Left ventricle myocardium inferior (tissue), 1 donor: ENCODE results near the gene STX1B. TPM values are rescaled to one million over a fixed set of nuclear protein-coding genes. Genes with fewer than 3 reads are reported as not detected.

ENCODE experiments used
- DNase-seq: peaks from one replicate; pipeline ENCODE4 v3.0.0-alpha.2; 2020
- H3K27ac ChIP-seq: fragments of 200-600 bp; replicated peaks from 2 replicates; pipeline ENCODE4 v1.8.0; 2021
- H3K27me3 ChIP-seq: fragments of 200-600 bp; 2 replicates; pipeline ENCODE4 v1.8.0; 2021; ENCODE audit warnings: low read depth
- H3K36me3 ChIP-seq: fragments of 200-600 bp; 2 replicates; pipeline ENCODE4 v1.8.0; 2021
- H3K4me1 ChIP-seq: fragments of 200-600 bp; 2 replicates; pipeline ENCODE4 v1.8.0; 2021
- H3K4me3 ChIP-seq: fragments of 200-600 bp; 2 replicates; pipeline ENCODE4 v1.8.0; 2021; ENCODE audit warnings: mild to moderate bottlenecking, moderate library complexity
- H3K9me3 ChIP-seq: fragments of 200-600 bp; replicated peaks from 2 replicates; pipeline ENCODE4 v1.8.0; 2021
- intact Hi-C: fragments of 100-400 bp; cut with micrococcal nuclease; formaldehyde crosslinking; loops from one replicate; pipeline ENCODE4 v1.11.0; 2022
- total RNA-seq: library from RNA; stranded (reverse); fragmentation: NEBNext Ultra II Directional; extraction: Animal tissue kit (Norgen Biotek cat#: 25700); gene quantifications from one replicate; pipeline ENCODE4 v1.2.1, GENCODE V29; 2021
- TF ChIP-seq, protein P1 (sequence below): fragments of 200-600 bp; IDR thresholded peaks from 2 replicates; pipeline ENCODE4 v1.8.0; 2021; ENCODE audit warnings: antibody characterized with exemption, mild to moderate bottlenecking, borderline replicate concordance
- donor health status: DM: no; HTN: yes; CAD: no; lungs with severe emphysema.

The STX1B gene
- total RNA-seq, 1 donor from 2014 or later: 0.77 TPM

GRCh38 chr16:31043352-31043751, 32.9 kb upstream of the STX1B start:
- no peaks in the 10 kb centered on the region for H3K9me3 ChIP-seq
- no peaks in the 10 kb centered on the region for H3K4me1 ChIP-seq
- DNase-seq: no peak
- H3K4me3 ChIP-seq: no peak overlapping the region
- TF ChIP-seq, protein P1, sequence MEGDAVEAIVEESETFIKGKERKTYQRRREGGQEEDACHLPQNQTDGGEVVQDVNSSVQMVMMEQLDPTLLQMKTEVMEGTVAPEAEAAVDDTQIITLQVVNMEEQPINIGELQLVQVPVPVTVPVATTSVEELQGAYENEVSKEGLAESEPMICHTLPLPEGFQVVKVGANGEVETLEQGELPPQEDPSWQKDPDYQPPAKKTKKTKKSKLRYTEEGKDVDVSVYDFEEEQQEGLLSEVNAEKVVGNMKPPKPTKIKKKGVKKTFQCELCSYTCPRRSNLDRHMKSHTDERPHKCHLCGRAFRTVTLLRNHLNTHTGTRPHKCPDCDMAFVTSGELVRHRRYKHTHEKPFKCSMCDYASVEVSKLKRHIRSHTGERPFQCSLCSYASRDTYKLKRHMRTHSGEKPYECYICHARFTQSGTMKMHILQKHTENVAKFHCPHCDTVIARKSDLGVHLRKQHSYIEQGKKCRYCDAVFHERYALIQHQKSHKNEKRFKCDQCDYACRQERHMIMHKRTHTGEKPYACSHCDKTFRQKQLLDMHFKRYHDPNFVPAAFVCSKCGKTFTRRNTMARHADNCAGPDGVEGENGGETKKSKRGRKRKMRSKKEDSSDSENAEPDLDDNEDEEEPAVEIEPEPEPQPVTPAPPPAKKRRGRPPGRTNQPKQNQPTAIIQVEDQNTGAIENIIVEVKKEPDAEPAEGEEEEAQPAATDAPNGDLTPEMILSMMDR: no peak
- H3K36me3 ChIP-seq: peaks cover 48% of the 10 kb centered on the region
- intact Hi-C loops: no loop called here
- no peak overlapping the region for H3K27ac ChIP-seq
- H3K27me3 ChIP-seq: no peaks in the 10 kb centered on the region

DNA sequence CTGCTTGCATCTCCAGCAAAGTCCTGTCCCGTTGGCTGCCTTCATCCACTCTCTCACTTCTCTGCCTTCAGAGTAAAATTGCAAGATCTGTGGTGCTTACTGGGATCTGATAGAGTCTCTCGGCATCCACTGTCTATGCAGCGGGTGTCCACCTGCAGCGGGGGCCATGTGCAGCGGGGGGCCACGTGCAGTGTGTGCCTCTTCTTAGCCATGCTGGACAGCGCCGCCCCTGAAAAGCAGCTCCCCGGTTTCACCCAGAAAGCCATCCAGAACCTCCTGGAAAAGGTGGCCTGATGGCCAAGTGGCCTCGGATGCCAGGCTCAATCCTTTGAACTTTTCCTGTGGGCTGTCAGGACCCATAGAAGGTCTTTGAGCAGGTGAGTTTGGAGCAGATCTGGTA, 32.4 kb upstream of the STX1B start:
- TF ChIP-seq, protein P1: no peak
- Histone ChIP-seq H3K4me1 (no peaks in the 10 kb centered on the region), H3K36me3 (peaks cover 53% of the 10 kb centered on the region), H3K27ac (no peak overlapping the region), H3K9me3 (no peaks in the 10 kb centered on the region), H3K27me3 (no peaks in the 10 kb centered on the region), H3K4me3 (no peak overlapping the region)
- no peak for DNase-seq
- intact Hi-C loops: no loop called here

GRCh38 chr16:31038993-31039392, 28.6 kb upstream of the STX1B start:
- Histone ChIP-seq H3K4me3 (no peak overlapping the region), H3K4me1 (peaks cover 24% of the 10 kb centered on the region), H3K36me3 (peaks cover 81% of the 10 kb centered on the region), H3K27me3 (no peaks in the 10 kb centered on the region), H3K9me3 (no peaks in the 10 kb centered on the region), H3K27ac (no peak overlapping the region)
- no peak for DNase-seq
- TF ChIP-seq, protein P1: no peak
- intact Hi-C loops: no loop called here

DNA sequence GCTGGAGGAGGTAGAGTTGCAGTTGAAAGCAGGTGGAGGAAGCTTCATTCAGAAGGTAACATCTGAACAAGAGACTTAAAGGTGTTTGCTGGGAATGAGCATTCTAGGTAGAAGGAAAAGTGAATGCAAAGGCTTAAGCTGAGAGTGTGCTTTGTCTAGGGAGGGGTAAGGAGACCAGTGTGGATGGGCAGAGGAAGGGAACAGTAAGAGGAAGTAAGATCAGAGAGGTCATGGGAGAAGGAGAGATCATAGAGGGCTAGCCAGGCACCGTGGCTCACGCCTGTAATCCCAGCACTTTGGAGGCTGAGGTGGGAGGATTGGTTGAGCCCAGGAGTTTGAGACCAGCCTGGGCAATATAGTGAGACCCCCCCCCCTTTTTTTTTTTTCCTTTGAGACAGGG, 26.3 kb upstream of the STX1B start:
- no peak overlapping the region for H3K27ac ChIP-seq
- intact Hi-C loops: no loop called here
- peaks cover 63% of the 10 kb centered on the region for H3K36me3 ChIP-seq
- no peak overlapping the region for H3K4me3 ChIP-seq
- H3K4me1 ChIP-seq: peaks cover 41% of the 10 kb centered on the region
- H3K9me3 ChIP-seq: no peaks in the 10 kb centered on the region
- no peaks in the 10 kb centered on the region for H3K27me3 ChIP-seq
- DNase-seq: no peak
- TF ChIP-seq, protein P1: no peak

- peak; percentile 93 for DNase-seq
- Histone ChIP-seq H3K36me3 (peaks cover 39% of the 10 kb centered on the region), H3K4me1 (peaks cover 41% of the 10 kb centered on the region), H3K27ac (peak overlapping the region; percentile 92), H3K27me3 (no peaks in the 10 kb centered on the region), H3K4me3 (peak overlapping the region; percentile 92), H3K9me3 (no peaks in the 10 kb centered on the region)
- intact Hi-C loops: loop anchor here (5.0 kb wide), 1 partner anchor 38 kb away; the partner anchor contains the start of genes ZNF646 and ZNF668
- TF ChIP-seq, protein P1: no peak
These were observed 23.5 kb upstream of the STX1B start for GRCh38 chr16:31033709-31034492.
